MCF 10A (cell line): Measurements from ENCODE around the gene ARIH1. TPM values are rescaled to one million over a fixed set of nuclear protein-coding genes. Genes with fewer than 3 reads are reported as not detected.
"Not testable (repeated sequence)": the region's sequence is repeated elsewhere in the genome, so short reads cannot be mapped to it uniquely, and the experiment has no call there.

ENCODE experiments used
- BruUV-seq: library from RNA; stranded (reverse); fragments of 400-500 nt; replicated peaks from 2 replicates; lab custom pipeline; 2021; lab: Mats Ljungman, UMichigan
- CTCF ChIA-PET: fragments of 300-600 bp; sonication (Branson Sonifier 250); formaldehyde crosslinking; extraction: SDS; loops from one replicate; lab custom pipeline; 2021; ENCODE audit warnings: antibody characterized with exemption, inconsistent platforms; lab: Yijun Ruan, JAX
- POLR2A ChIA-PET: fragments of 300-600, 350-650 bp; sonication (Branson Sonifier 250); formaldehyde crosslinking; extraction: SDS; loops from one replicate; lab custom pipeline; 2020; ENCODE audit warnings: antibody characterized with exemption, inconsistent platforms; lab: Yijun Ruan, JAX
- DNase-seq: peaks from one replicate; pipeline ENCODE4 v3.0.0-alpha.2; 2018; ENCODE audit not compliant: unreplicated experiment
- H3K27ac Mint-ChIP-seq: one replicate; pipeline ENCODE4 v1.8.0; 2022; ENCODE audit warnings: mild to moderate bottlenecking, low read depth, mixed read lengths; ENCODE audit not compliant: unreplicated experiment
- H3K27me3 Mint-ChIP-seq: one replicate; pipeline ENCODE4 v1.8.0; 2022; ENCODE audit warnings: mixed read lengths; ENCODE audit not compliant: insufficient read depth, unreplicated experiment
- H3K36me3 Mint-ChIP-seq: one replicate; pipeline ENCODE4 v1.8.0; 2022; ENCODE audit warnings: mild to moderate bottlenecking, moderate library complexity, mixed read lengths; ENCODE audit not compliant: insufficient read depth, unreplicated experiment
- H3K4me1 Mint-ChIP-seq: one replicate; pipeline ENCODE4 v1.8.0; 2022; ENCODE audit warnings: mixed read lengths; ENCODE audit not compliant: insufficient read depth, unreplicated experiment
- H3K4me3 Mint-ChIP-seq: one replicate; pipeline ENCODE4 v1.8.0; 2022; ENCODE audit warnings: mild to moderate bottlenecking, moderate library complexity, mixed read lengths; ENCODE audit not compliant: unreplicated experiment
- H3K9me3 Mint-ChIP-seq: one replicate; pipeline ENCODE4 v1.8.0; 2022; ENCODE audit warnings: mixed read lengths; ENCODE audit not compliant: unreplicated experiment
- intact Hi-C: fragments of 100-400 bp; cut with micrococcal nuclease; formaldehyde crosslinking; loops from 2 replicates; pipeline ENCODE4 v1.14.1; 2022
- total RNA-seq: library from RNA; stranded (reverse); gene quantifications from 2 replicates; pipeline ENCODE4 v1.2.3, GENCODE V29; 2022

The ARIH1 gene
- total RNA-seq, 1 experiment from 2014 or later: 235 TPM

- H3K27me3 Mint-ChIP-seq, H3K4me3 Mint-ChIP-seq, H3K4me1 Mint-ChIP-seq, DNase-seq, H3K36me3 Mint-ChIP-seq, BruUV-seq, intact Hi-C loops, H3K27ac Mint-ChIP-seq, H3K9me3 Mint-ChIP-seq, CTCF ChIA-PET, POLR2A ChIA-PET: not testable (repeated sequence)
Measured at GRCh38 chr15:72639759-72640483, 165.8 kb downstream of the ARIH1 start.

DNA sequence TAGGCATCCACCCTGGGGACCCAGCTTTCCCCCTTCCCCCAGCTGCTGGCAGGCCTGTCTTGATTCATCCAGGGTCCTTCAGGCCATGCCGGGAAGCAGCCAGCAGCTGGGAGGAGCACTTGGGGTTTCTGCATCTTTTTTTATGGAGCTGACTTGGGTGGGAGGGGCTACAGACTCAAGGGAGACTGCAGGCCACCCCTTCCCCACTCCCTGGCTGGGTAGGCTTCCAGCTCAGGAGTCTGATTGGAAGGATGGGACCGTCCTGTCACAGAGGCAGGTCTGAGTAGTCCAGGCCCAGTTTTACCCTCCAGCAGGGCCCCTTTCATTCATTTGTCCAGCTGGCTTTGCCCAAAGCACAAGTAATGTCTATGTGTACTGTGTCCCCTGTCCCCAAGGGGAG, 168.1 kb downstream of the ARIH1 start:
- H3K36me3 Mint-ChIP-seq, H3K4me1 Mint-ChIP-seq, intact Hi-C loops, POLR2A ChIA-PET, H3K27me3 Mint-ChIP-seq, H3K9me3 Mint-ChIP-seq, CTCF ChIA-PET, DNase-seq, BruUV-seq, H3K27ac Mint-ChIP-seq, H3K4me3 Mint-ChIP-seq: not testable (repeated sequence)

DNA sequence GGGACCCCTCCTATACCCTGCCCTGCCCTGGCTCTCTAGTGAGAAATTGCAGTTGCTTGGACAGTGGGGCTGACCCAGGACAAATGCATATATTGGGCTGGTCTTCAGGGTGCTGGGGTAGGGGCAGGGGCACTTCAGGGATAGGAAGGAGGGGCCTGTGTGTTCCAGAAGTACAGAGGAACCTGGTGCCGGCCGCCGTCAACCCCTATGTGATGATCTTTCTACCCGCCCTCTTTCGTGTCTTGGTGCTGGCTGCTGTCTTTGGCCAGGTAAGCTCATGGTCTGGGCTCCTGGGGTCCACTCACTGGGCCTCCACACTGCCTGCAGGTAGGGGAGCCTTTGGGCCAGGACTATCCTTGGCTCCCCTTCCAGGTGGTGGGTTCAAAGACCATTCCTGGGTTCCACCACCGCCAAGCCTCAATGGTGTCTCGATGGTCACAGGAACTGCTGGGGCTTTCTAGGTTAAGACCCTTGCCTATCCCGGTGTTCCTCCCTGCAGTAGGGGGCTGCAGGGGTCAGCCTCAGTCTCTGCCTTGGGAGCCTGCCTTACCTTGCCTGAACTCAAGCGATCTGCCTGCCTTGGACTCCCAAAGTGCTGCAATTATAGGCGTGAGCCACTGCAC, 174.6 kb downstream of the ARIH1 start:
- H3K27me3 Mint-ChIP-seq, H3K9me3 Mint-ChIP-seq, DNase-seq, H3K4me1 Mint-ChIP-seq, CTCF ChIA-PET, BruUV-seq, H3K4me3 Mint-ChIP-seq, intact Hi-C loops, POLR2A ChIA-PET, H3K27ac Mint-ChIP-seq, H3K36me3 Mint-ChIP-seq: not testable (repeated sequence)

Other genes starting within 250 kb of the ARIH1 start
- 612 and 828 TPM in 2 replicates for gene PKM, start 243.1 kb upstream of the ARIH1 start, total RNA-seq
- 117 TPM in 2 replicates for gene PARP6, start 201.8 kb upstream of the ARIH1 start, total RNA-seq
- 0.26 and 0.91 TPM in 2 replicates for gene CELF6, start 154.2 kb upstream of the ARIH1 start, total RNA-seq
- gene HEXA, start 98.3 kb upstream of the ARIH1 start, total RNA-seq: 87.5 and 110 TPM in 2 replicates
- not detected in 2 replicates for gene TMEM202, start 76.0 kb upstream of the ARIH1 start, total RNA-seq
- gene GOLGA6B, start 180.4 kb downstream of the ARIH1 start, total RNA-seq: not detected in 2 replicates
- gene HIGD2B, start 211.9 kb downstream of the ARIH1 start, total RNA-seq: not detected in 2 replicates
- 17.3 and 18.9 TPM in 2 replicates for gene BBS4, start 211.9 kb downstream of the ARIH1 start, total RNA-seq